NB4 (cell line): ENCODE results near the gene TRAPPC10.

Source experiments
- DNase-seq: peaks from one replicate; pipeline ENCODE4 v3.0.0; 2010; ENCODE audit warnings: low read depth
- H3K4me3 ChIP-seq: one replicate; pipeline ENCODE4 v1.5.1; 2011; ENCODE audit warnings: mild to moderate bottlenecking, low read depth, low read length, moderate library complexity
- MAX ChIP-seq: IDR thresholded peaks from 2 replicates; pipeline ENCODE4 v1.6.1; 2011; ENCODE audit warnings: low read depth, low read length
- MYC ChIP-seq: IDR thresholded peaks from 2 replicates; pipeline ENCODE4 v1.6.1; 2011; ENCODE audit warnings: low read depth, low read length
- POLR2A ChIP-seq: IDR thresholded peaks from 2 replicates; pipeline ENCODE4 v1.6.1; 2011; ENCODE audit warnings: mild to moderate bottlenecking; ENCODE audit not compliant: insufficient read length; ENCODE audit errors: extremely low read depth
- TF ChIP-seq, protein P1 (sequence below): IDR thresholded peaks from one replicate; pipeline ENCODE4 v1.5.1; 2012; ENCODE audit warnings: low read depth, low read length

TRAPPC10 gene

GRCh38 chr21:44057055-44057454 is 44.9 kb downstream of the TRAPPC10 start:
- TF ChIP-seq POLR2A (no peak), MYC (no peak), MAX (no peak)
- TF ChIP-seq, protein P1, sequence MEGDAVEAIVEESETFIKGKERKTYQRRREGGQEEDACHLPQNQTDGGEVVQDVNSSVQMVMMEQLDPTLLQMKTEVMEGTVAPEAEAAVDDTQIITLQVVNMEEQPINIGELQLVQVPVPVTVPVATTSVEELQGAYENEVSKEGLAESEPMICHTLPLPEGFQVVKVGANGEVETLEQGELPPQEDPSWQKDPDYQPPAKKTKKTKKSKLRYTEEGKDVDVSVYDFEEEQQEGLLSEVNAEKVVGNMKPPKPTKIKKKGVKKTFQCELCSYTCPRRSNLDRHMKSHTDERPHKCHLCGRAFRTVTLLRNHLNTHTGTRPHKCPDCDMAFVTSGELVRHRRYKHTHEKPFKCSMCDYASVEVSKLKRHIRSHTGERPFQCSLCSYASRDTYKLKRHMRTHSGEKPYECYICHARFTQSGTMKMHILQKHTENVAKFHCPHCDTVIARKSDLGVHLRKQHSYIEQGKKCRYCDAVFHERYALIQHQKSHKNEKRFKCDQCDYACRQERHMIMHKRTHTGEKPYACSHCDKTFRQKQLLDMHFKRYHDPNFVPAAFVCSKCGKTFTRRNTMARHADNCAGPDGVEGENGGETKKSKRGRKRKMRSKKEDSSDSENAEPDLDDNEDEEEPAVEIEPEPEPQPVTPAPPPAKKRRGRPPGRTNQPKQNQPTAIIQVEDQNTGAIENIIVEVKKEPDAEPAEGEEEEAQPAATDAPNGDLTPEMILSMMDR, result no peak

GRCh38 chr21:44057960-44058651 is 46.0 kb downstream of the TRAPPC10 start:
- no peak for DNase-seq
- no peak for TF ChIP-seq MYC
- TF ChIP-seq POLR2A, result no peak
- TF ChIP-seq MAX, result no peak
- TF ChIP-seq, protein P1, result no peak
- no peak overlapping the region for H3K4me3 ChIP-seq

More at GRCh38 chr21:44057055-44057454, 44.9 kb downstream of the TRAPPC10 start:
- no peak for DNase-seq
- no peak overlapping the region for H3K4me3 ChIP-seq

GRCh38 chr21:44058652-44058964 is 46.5 kb downstream of the TRAPPC10 start:
- TF ChIP-seq MAX, result no peak
- no peak overlapping the region for H3K4me3 ChIP-seq
- DNase-seq, result no peak

DNA sequence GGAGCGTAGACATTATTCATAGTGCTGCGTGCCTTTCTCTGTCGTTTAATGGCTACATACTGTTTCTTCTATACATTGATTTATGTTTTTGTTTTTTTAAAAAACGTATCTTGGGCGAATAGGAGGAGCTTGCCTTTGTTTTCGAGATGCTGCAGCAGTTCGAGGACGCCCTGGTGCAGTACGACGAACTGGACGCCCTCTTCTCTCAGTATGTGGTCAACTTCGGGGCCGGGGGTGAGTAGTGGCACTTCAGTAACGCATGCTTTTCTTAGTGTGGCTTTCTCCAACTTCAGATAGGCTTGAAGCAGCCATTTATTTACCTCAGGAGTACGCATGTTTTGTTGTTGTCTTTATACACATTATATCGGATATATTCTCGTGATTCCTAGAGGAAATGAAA is 46.9 kb downstream of the TRAPPC10 start:
- no peak for DNase-seq

DNA sequence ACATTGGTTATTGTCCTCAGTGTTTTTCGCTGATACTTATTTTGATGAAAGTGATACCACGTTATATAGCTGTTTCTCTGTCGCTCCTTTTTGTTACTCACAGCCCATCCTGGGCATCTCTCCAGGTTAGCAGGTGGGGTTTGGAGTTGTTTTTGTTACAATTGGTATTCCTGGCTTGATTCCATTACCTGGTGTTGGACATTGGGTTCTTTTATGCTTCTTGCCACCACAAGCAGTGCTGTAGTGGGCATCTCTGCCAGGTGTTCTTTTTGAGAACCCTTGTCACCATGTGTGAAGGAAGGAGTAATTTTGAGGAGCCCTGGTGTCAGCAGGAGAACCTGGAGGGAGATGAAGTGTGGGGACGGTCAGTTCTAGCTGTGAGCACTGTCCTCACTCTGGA is 47.6 kb downstream of the TRAPPC10 start:
- TF ChIP-seq MAX (no peak), MYC (no peak), POLR2A (no peak)
- TF ChIP-seq, protein P1, result no peak
- no peak overlapping the region for H3K4me3 ChIP-seq
- DNase-seq, result no peak

More for the DNA sequence above, 46.9 kb downstream of the TRAPPC10 start:
- TF ChIP-seq POLR2A (no peak), MYC (no peak), MAX (no peak)
- TF ChIP-seq, protein P1, result no peak
- H3K4me3 ChIP-seq, result no peak overlapping the region

GRCh38 chr21:44062380-44062779 is 50.3 kb downstream of the TRAPPC10 start:
- H3K4me3 ChIP-seq, result no peak overlapping the region
- TF ChIP-seq MYC (no peak), MAX (no peak), POLR2A (no peak)
- TF ChIP-seq, protein P1, result no peak

More at GRCh38 chr21:44062380-44062779, 50.3 kb downstream of the TRAPPC10 start:
- DNase-seq, result no peak
